T-helper 2 cell treated with Interferon-gamma antibody and Interleukin-4, amounts not matched to agents 5 μg/mL and 100 μg/mL, for 36 hours (primary cell): Measurements from ENCODE around the gene SLC25A46.
"Not testable (repeated sequence)": the region's sequence is repeated elsewhere in the genome, so short reads cannot be mapped to it uniquely, and the experiment has no call there.

Source experiments
- DNase-seq: peaks from one replicate; pipeline ENCODE4 v3.0.0; 2021; ENCODE audit warnings: low spot score
- H3K27ac Mint-ChIP-seq: one replicate; pipeline ENCODE4 v1.8.0; 2021; ENCODE audit warnings: mild to moderate bottlenecking, mixed read lengths
- H3K27me3 Mint-ChIP-seq: one replicate; pipeline ENCODE4 v1.8.0; 2021; ENCODE audit warnings: low read depth, mixed read lengths
- H3K36me3 Mint-ChIP-seq: one replicate; pipeline ENCODE4 v1.8.0; 2021; ENCODE audit warnings: low read depth, mixed read lengths
- H3K4me1 Mint-ChIP-seq: one replicate; pipeline ENCODE4 v1.8.0; 2021; ENCODE audit warnings: low read depth, mixed read lengths
- H3K4me3 Mint-ChIP-seq: one replicate; pipeline ENCODE4 v1.8.0; 2022; ENCODE audit warnings: mild to moderate bottlenecking, moderate library complexity, mixed read lengths
- H3K9me3 Mint-ChIP-seq: one replicate; pipeline ENCODE4 v1.8.0; 2021; ENCODE audit warnings: mixed read lengths

SLC25A46 gene

DNA sequence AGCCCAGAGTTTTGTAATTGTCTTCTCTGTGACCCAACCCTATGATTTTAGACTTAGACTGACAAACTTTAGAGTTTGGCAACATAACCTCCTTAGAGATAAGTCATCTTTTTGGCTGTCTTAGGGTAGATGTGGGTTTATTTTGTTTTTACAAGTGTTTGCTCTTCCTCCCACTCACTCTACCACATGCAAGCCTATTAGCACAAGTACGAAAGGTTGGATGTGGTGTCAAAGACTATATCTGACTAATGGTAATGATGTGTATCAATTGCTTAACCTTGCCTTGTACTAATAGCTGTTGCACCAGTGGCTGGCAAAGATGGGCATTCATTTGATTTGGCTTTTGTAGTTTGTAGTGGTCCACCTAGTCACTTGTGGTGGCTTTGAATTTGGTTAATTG, 46.5 kb downstream of the SLC25A46 start:
- no peaks in the 10 kb centered on the region for H3K27me3 Mint-ChIP-seq
- peaks cover 4% of the 10 kb centered on the region for H3K4me1 Mint-ChIP-seq
- H3K9me3 Mint-ChIP-seq: no peaks in the 10 kb centered on the region
- H3K27ac Mint-ChIP-seq: no peak overlapping the region
- no peaks in the 10 kb centered on the region for H3K36me3 Mint-ChIP-seq
- DNase-seq: no peak
- H3K4me3 Mint-ChIP-seq: no peak overlapping the region

GRCh38 chr5:110788006-110788405, 49.2 kb downstream of the SLC25A46 start:
- not testable (repeated sequence) for H3K9me3 Mint-ChIP-seq, H3K36me3 Mint-ChIP-seq, DNase-seq, H3K4me1 Mint-ChIP-seq, H3K27ac Mint-ChIP-seq, H3K27me3 Mint-ChIP-seq, H3K4me3 Mint-ChIP-seq

GRCh38 chr5:110790673-110791072, 51.9 kb downstream of the SLC25A46 start:
- no peak overlapping the region for H3K27ac Mint-ChIP-seq
- no peaks in the 10 kb centered on the region for H3K9me3 Mint-ChIP-seq
- H3K27me3 Mint-ChIP-seq: peaks cover 4% of the 10 kb centered on the region
- DNase-seq: no peak
- no peaks in the 10 kb centered on the region for H3K4me1 Mint-ChIP-seq
- no peaks in the 10 kb centered on the region for H3K36me3 Mint-ChIP-seq
- no peak overlapping the region for H3K4me3 Mint-ChIP-seq

DNA sequence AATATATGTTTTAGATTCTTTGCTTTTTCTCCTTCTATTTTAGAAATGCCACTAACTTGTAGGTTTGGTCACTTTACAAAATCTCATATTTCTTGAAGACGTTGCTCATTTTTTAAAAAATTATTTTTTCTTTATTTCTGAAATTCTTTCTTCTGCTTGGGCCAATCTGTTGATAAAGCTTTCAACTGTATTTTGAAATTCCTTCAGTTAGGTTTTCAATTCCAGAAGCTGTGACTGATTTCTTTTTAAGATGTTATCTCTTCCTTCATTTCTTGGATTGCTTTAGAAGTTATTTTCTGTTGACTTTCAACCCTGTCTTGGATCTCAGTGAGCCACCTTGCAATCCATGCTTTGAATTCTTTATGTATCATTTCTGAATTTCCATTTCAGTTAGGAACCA, 64.2 kb downstream of the SLC25A46 start:
- no peaks in the 10 kb centered on the region for H3K27me3 Mint-ChIP-seq

GRCh38 chr5:110803467-110804326, 64.9 kb downstream of the SLC25A46 start:
- no peak overlapping the region for H3K4me3 Mint-ChIP-seq
- H3K4me1 Mint-ChIP-seq: no peaks in the 10 kb centered on the region
- no peaks in the 10 kb centered on the region for H3K27me3 Mint-ChIP-seq
- peaks cover 32% of the 10 kb centered on the region for H3K9me3 Mint-ChIP-seq
- no peak overlapping the region for H3K27ac Mint-ChIP-seq
- no peaks in the 10 kb centered on the region for H3K36me3 Mint-ChIP-seq
- no peak for DNase-seq

More for the DNA sequence above, 64.2 kb downstream of the SLC25A46 start:
- peaks cover 32% of the 10 kb centered on the region for H3K9me3 Mint-ChIP-seq
- H3K27ac Mint-ChIP-seq: no peak overlapping the region
- no peaks in the 10 kb centered on the region for H3K4me1 Mint-ChIP-seq
- no peak overlapping the region for H3K4me3 Mint-ChIP-seq
- no peaks in the 10 kb centered on the region for H3K36me3 Mint-ChIP-seq
- DNase-seq: no peak

DNA sequence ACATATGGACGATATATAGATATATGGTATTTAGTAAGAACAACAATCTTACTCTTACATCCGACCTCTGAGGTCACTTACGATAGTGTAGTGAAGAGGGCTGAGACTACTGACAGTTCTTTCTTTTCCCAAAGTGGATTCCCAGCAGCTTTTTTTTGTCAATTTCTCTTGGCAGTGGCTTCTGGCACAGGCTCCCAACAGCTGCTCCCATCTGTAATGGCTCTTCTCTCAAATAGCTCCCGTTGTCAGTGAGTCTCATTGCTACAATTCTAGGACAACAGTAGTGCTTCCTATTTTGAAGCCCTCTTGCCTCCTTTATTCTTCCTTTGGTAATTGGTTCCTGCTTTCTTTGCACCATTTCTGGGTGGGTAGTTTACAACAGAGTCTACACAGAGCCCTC, 68.4 kb downstream of the SLC25A46 start:
- Mint-ChIP-seq H3K27me3 (no peaks in the 10 kb centered on the region), H3K4me1 (no peaks in the 10 kb centered on the region), H3K36me3 (no peaks in the 10 kb centered on the region), H3K27ac (no peak overlapping the region), H3K9me3 (peaks cover 19% of the 10 kb centered on the region), H3K4me3 (no peak overlapping the region)
- DNase-seq: no peak

DNA sequence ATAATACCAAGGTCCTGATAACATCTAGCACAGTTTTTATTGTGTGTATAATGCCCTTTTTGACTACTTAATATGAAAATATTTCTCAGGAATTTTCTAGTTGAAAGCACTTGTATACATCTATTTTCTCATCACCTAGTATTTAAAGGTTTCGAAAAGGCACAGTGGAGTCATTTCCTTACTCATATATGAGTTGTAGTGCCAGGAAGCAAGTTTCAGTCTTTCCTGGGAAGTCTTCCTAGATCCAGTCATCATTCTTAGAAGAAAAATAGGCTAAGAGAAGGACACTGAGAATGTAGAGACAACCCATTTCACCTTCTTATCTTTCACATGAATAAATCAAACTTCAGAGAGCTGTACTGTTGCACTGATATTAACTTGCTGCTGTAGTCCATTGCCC, 70.2 kb downstream of the SLC25A46 start:
- peaks cover 6% of the 10 kb centered on the region for H3K9me3 Mint-ChIP-seq
- no peaks in the 10 kb centered on the region for H3K4me1 Mint-ChIP-seq
- no peaks in the 10 kb centered on the region for H3K27me3 Mint-ChIP-seq
- no peaks in the 10 kb centered on the region for H3K36me3 Mint-ChIP-seq
- DNase-seq: no peak
- H3K4me3 Mint-ChIP-seq: no peak overlapping the region
- no peak overlapping the region for H3K27ac Mint-ChIP-seq
